Ovary (tissue), 9 donors: ENCODE data around the gene SCART1. TPM values are rescaled to one million over a fixed set of nuclear protein-coding genes. Genes with fewer than 3 reads are reported as not detected.

Source experiments
- DNase-seq, 5 donors: peaks; one replicate each; pipeline ENCODE4 v3.0.0-alpha.2; 2019 to 2020
- H3K27ac ChIP-seq, 2 donors: fragments of 200-600 bp; one replicate each; pipeline versions ENCODE4 v1.5.1 to v1.8.0; 2019 to 2022
- H3K27me3 ChIP-seq: fragments of 200-600 bp; one replicate; pipeline ENCODE4 v1.8.0; 2022
- H3K36me3 ChIP-seq: fragments of 200-600 bp; sonication (generic); one replicate; pipeline ENCODE4 v1.5.1; 2019
- H3K4me1 ChIP-seq: one replicate; pipeline ENCODE4 v1.8.1; 2013; ENCODE audit warnings: mild to moderate bottlenecking, moderate library complexity; ENCODE audit not compliant: insufficient read depth
- H3K4me3 ChIP-seq: fragments of 200-600 bp; sonication (generic); one replicate; pipeline ENCODE4 v1.5.1; 2017
- H3K9me3 ChIP-seq, 2 donors: fragments of 200-600 bp in 1 of 2; sonication (generic) in 1 of 2; one replicate each; pipeline versions ENCODE4 v1.5.1 to v1.8.1; 2013 to 2019; ENCODE audit warnings: mild to moderate bottlenecking in 1 of 2, moderate library complexity in 1 of 2
- EP300 ChIP-seq: sonication (generic); formaldehyde crosslinking; IDR thresholded peaks from one replicate; pipeline ENCODE4 v1.6.1; 2017; ENCODE audit warnings: antibody characterized with exemption
- POLR2A ChIP-seq: fragments of 450-650 bp; IDR thresholded peaks from one replicate; pipeline ENCODE4 v1.6.1; 2017; ENCODE audit warnings: antibody characterized with exemption, mild to moderate bottlenecking, moderate library complexity
- WGBS, 3 donors: extraction: QIAGEN DNeasy Blood & Tissue Kit in 1 of 3; methylation state at CpG; one replicate each; pipeline versions ENCODE4 v1.1.5 to v1.1.7; 2013 to 2017; 5-methylcytosine and 5-hydroxymethylcytosine counted together
- intact Hi-C, 4 donors: fragments of 100-400 bp; cut with DNase I; formaldehyde crosslinking; loops; one replicate each; pipeline versions ENCODE4 v1.11.0 to v1.15.1; 2022 to 2023
- polyA plus RNA-seq, 2 donors: library from polyadenylated mRNA; stranded (reverse); fragments of 200-250 nt in 1 of 2; fragments of 350-450 nt in 1 of 2; fragmentation: Illumina TruSeq in 1 of 2; extraction: RNeasy Lipid Tissue Mini Kit (QIAGEN cat#74804) in 1 of 2; gene quantifications; one replicate each; pipeline ENCODE4 v1.2.3, GENCODE V29; 2013 to 2014
- total RNA-seq, 7 donors: library from RNA; depleted of rRNA in 2 of 7; stranded (reverse); fragments of >200 nt in 2 of 7; fragmentation: NEBNext Ultra II Directional in 3 of 7; extraction: Animal tissue kit (Norgen Biotek cat#: 25700) in 3 of 7; gene quantifications; one replicate each; pipeline versions ENCODE4 v1.1.0 to v1.2.4, GENCODE V29; 2016 to 2023
- TF ChIP-seq, protein P1 (sequence below), 3 donors: fragments of 450-650 bp in 2 of 3; fragments of 200-600 bp in 1 of 3; IDR thresholded peaks; one replicate each; pipeline versions ENCODE4 v1.5.1 to v1.8.0; 2016 to 2022; ENCODE audit warnings: antibody characterized with exemption in 3 of 3, mild to moderate bottlenecking in 1 of 3
- donor health status: DM: no; HTN: no; CAD: no; lungs with moderate emphysema.
- donor health status: DM: no; HTN: no; CAD: no.
- donor health status: Bipolar disorder and iron deficiency.
- donor health status: DM: yes; HTN: yes; CAD: no.
- donor health status: DM: no; HTN: no; CAD: no.
- donor health status: DM: yes; HTN: yes; CAD: no.

The SCART1 gene
- total and polyA plus RNA-seq, 9 donors: 0.71 to 5.0 (median 2.7) TPM

DNA sequence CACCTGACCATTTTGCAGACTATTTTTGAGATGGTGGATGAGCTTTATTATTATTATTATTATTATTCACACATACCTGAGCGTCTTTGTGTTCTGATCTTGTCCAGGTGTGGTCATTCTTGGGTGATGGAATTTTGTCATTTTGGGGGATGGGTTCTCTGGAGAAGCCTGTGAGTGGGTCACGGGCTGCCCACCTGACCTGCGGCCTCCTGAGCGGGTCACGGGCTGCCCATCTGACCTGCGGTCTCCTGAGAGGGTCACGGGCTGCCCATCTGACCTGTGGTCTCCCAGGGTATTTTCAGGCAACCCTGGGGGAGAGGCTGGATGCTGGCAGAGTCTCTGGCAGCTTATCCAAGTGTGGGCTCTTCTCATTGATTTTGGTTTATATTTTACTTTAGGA, 7.3 kb downstream of the SCART1 start:
- Histone ChIP-seq H3K4me3 (no peak overlapping the region), H3K27ac (no peak overlapping the region), H3K4me1 (no peaks in the 10 kb centered on the region), H3K9me3 (no peaks in the 10 kb centered on the region), H3K27me3 (no peaks in the 10 kb centered on the region), H3K36me3 (no peaks in the 10 kb centered on the region)
- 91 to 97% (median 94%) methylated on average over 7 of the region's 7 CpGs for WGBS, 3 donors
- DNase-seq: no peak
- intact Hi-C loops: no loop called here
- TF ChIP-seq, protein P1, sequence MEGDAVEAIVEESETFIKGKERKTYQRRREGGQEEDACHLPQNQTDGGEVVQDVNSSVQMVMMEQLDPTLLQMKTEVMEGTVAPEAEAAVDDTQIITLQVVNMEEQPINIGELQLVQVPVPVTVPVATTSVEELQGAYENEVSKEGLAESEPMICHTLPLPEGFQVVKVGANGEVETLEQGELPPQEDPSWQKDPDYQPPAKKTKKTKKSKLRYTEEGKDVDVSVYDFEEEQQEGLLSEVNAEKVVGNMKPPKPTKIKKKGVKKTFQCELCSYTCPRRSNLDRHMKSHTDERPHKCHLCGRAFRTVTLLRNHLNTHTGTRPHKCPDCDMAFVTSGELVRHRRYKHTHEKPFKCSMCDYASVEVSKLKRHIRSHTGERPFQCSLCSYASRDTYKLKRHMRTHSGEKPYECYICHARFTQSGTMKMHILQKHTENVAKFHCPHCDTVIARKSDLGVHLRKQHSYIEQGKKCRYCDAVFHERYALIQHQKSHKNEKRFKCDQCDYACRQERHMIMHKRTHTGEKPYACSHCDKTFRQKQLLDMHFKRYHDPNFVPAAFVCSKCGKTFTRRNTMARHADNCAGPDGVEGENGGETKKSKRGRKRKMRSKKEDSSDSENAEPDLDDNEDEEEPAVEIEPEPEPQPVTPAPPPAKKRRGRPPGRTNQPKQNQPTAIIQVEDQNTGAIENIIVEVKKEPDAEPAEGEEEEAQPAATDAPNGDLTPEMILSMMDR (IDR thresholded peaks at IDR 0.05): no peak
- TF ChIP-seq POLR2A (no peak), EP300 (no peak)

DNA sequence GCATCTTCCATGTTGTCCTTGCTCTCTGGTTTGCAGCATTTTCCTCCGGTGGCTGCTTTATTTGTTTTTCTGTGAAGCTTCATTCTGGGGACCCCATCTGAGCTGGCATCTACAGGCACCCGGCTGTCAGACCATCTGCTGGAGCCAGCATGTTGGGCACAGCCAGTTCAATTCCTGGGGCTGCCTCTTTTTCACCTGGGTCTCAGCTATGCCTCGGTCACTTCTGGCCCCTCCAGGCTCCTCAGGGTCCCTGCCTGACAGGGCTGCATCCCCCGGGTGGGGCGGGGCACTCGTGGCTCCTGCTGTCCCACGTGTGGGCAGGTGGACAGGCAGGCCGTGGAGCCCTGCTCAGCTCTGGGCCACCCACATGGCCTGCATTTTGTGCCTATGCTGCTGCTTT, 8.1 kb downstream of the SCART1 start:
- 72 to 80% (median 76%) methylated on average over 7 to 8 of the region's 8 CpGs for WGBS, 3 donors
- peak in 1 of 5 donors; percentile 3 for DNase-seq
- intact Hi-C loops: no loop called here
- H3K27me3 ChIP-seq: no peaks in the 10 kb centered on the region
- H3K9me3 ChIP-seq: no peaks in the 10 kb centered on the region
- no peaks in the 10 kb centered on the region for H3K4me1 ChIP-seq
- no peaks in the 10 kb centered on the region for H3K36me3 ChIP-seq
- H3K4me3 ChIP-seq: no peak overlapping the region
- no peak overlapping the region for H3K27ac ChIP-seq
- TF ChIP-seq, protein P1 (IDR thresholded peaks at IDR 0.05): no peak
- TF ChIP-seq POLR2A (no peak), EP300 (no peak)

DNA sequence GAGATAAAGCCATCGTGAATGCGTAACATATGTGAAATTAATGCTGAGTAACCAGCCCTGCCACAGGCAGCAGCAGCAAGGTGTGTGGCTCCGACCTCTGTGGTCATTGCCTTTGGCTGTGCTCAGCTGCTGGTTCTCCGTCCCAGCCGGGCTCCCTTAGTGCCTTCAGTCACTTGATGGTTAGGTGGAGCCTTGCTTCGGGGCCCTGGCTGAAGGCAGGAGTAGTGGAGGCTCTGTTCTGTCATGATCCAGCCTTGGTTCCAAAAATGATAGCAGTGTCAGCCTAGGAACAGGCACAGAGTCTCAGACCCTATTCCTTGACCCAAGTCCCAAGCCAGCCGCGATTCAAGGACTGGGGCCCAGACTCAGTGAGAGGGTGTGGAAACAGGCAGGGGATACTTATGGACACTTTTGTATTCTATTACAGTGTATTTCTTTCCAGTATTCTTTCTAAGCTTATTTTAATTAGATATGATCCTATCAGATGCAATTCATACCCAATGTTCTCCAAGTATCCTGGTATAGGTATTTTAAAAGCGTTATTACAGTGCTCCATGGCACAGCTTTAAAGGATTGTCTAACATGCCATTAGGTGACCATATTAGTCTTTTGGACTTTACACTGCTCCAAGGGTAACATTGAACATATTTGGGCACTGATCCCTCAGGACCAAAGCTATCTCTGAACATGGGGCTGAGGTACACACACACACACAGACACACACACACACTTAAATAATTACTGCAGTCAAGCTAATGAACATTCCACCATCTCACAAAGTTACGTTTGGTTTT, 9.0 kb downstream of the SCART1 start:
- no peaks in the 10 kb centered on the region for H3K9me3 ChIP-seq
- H3K27ac ChIP-seq: no peak overlapping the region
- WGBS, 3 donors: 87 to 92% (median 90%) methylated on average over 10 of the region's 10 CpGs
- no peaks in the 10 kb centered on the region for H3K36me3 ChIP-seq
- H3K4me1 ChIP-seq: no peaks in the 10 kb centered on the region
- no peak for TF ChIP-seq POLR2A
- no peak for TF ChIP-seq EP300
- TF ChIP-seq, protein P1 (IDR thresholded peaks at IDR 0.05): no peak
- no peak for DNase-seq
- no peaks in the 10 kb centered on the region for H3K27me3 ChIP-seq
- intact Hi-C loops: no loop called here
- no peak overlapping the region for H3K4me3 ChIP-seq

DNA sequence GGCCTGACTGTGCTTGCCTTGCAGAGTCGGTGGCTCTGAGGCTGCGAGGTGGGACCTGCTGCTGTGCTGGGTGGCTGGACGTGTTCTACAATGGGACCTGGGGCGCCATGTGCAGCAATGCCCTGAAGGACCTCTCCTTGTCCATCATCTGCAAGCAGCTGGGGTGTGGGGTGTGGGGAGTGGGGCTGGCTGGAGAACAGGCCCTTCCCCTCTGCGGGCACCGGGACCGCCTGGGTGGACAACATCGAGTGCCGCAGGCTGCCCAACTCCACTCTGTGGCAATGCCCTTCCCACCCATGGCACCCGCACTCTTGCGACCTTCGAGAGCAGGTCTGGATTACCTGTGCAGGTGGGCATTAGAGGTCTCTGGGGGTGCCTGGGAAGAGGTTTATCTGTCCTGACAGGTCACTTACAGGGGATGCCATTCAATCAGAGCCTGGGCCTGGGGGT, 10.9 kb downstream of the SCART1 start:
- no peaks in the 10 kb centered on the region for H3K4me1 ChIP-seq
- H3K27ac ChIP-seq: no peak overlapping the region
- peak in 1 of 5 donors; percentile 3 for DNase-seq
- WGBS, 3 donors: 95 to 96% (median 96%) methylated on average over 12 of the region's 12 CpGs
- H3K9me3 ChIP-seq: no peaks in the 10 kb centered on the region
- TF ChIP-seq POLR2A (no peak), EP300 (no peak)
- TF ChIP-seq, protein P1 (IDR thresholded peaks at IDR 0.05): no peak
- H3K27me3 ChIP-seq: no peaks in the 10 kb centered on the region
- intact Hi-C loops: no loop called here
- no peaks in the 10 kb centered on the region for H3K36me3 ChIP-seq
- no peak overlapping the region for H3K4me3 ChIP-seq
